ENCODE results near the gene NLRP14. TPM values are rescaled to one million over a fixed set of nuclear protein-coding genes. Genes with fewer than 3 reads are reported as not detected.

The NLRP14 gene
- total and polyA plus RNA-seq, 3 donors from 2014 or later, result 1.2 to 2.4 (median 1.6) TPM

- no peak overlapping the region for H3K27ac ChIP-seq
- no peaks in the 10 kb centered on the region for H3K27me3 ChIP-seq
- TF ChIP-seq, protein P1, sequence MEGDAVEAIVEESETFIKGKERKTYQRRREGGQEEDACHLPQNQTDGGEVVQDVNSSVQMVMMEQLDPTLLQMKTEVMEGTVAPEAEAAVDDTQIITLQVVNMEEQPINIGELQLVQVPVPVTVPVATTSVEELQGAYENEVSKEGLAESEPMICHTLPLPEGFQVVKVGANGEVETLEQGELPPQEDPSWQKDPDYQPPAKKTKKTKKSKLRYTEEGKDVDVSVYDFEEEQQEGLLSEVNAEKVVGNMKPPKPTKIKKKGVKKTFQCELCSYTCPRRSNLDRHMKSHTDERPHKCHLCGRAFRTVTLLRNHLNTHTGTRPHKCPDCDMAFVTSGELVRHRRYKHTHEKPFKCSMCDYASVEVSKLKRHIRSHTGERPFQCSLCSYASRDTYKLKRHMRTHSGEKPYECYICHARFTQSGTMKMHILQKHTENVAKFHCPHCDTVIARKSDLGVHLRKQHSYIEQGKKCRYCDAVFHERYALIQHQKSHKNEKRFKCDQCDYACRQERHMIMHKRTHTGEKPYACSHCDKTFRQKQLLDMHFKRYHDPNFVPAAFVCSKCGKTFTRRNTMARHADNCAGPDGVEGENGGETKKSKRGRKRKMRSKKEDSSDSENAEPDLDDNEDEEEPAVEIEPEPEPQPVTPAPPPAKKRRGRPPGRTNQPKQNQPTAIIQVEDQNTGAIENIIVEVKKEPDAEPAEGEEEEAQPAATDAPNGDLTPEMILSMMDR (IDR thresholded peaks at IDR 0.05), result no peak
- no peaks in the 10 kb centered on the region for H3K9me3 ChIP-seq
- H3K36me3 ChIP-seq (ENCODE audit: low read depth, missing control alignments), result no peaks in the 10 kb centered on the region
- H3K4me1 ChIP-seq, result no peaks in the 10 kb centered on the region
- H3K4me3 ChIP-seq, result no peak overlapping the region
- DNase-seq, result no peak
- 83 to 96% methylated on average over 1 of the region's 1 CpG for WGBS, 2 donors
- intact Hi-C loops (cut with DNase I; ENCODE audit: low total_unique reads), result no loop called here
Measured at GRCh38 chr11:7014118-7014517, 6.2 kb upstream of the NLRP14 start.

- no peaks in the 10 kb centered on the region for H3K27me3 ChIP-seq
- 74 to 90% methylated on average over 1 of the region's 1 CpG for WGBS, 2 donors
- H3K27ac ChIP-seq, result no peak overlapping the region
- H3K4me1 ChIP-seq, result peaks cover 4% of the 10 kb centered on the region
- H3K36me3 ChIP-seq (ENCODE audit: low read depth, missing control alignments), result no peaks in the 10 kb centered on the region
- intact Hi-C loops (cut with DNase I; ENCODE audit: low total_unique reads), result no loop called here
- no peak for DNase-seq
- no peak for TF ChIP-seq POLR2A (IDR thresholded peaks at IDR 0.05)
- TF ChIP-seq, protein P1 (IDR thresholded peaks at IDR 0.05), result no peak
- H3K9me3 ChIP-seq, result no peaks in the 10 kb centered on the region
- H3K4me3 ChIP-seq, result no peak overlapping the region
Measured at GRCh38 chr11:7016011-7016410, 4.3 kb upstream of the NLRP14 start.

GRCh38 chr11:7019500-7020182 lies 638 bp upstream of the NLRP14 start:
- Histone ChIP-seq H3K4me3 (peak overlapping the region; percentile 67 to 69), H3K9me3 (no peaks in the 10 kb centered on the region), H3K27me3 (no peaks in the 10 kb centered on the region), H3K27ac (peak overlapping the region; percentile 67 to 73), H3K4me1 (peaks cover 5% of the 10 kb centered on the region), H3K36me3 (ENCODE audit: low read depth, missing control alignments) (no peaks in the 10 kb centered on the region)
- intact Hi-C loops (cut with DNase I; ENCODE audit: low total_unique reads), result no loop called here
- peak; percentile 56 for DNase-seq
- WGBS, 2 donors, result 5 to 6% methylated on average over 25 to 26 of the region's 26 CpGs
- no peak for TF ChIP-seq POLR2A (IDR thresholded peaks at IDR 0.05)
- TF ChIP-seq, protein P1 (IDR thresholded peaks at IDR 0.05), result no peak

DNA sequence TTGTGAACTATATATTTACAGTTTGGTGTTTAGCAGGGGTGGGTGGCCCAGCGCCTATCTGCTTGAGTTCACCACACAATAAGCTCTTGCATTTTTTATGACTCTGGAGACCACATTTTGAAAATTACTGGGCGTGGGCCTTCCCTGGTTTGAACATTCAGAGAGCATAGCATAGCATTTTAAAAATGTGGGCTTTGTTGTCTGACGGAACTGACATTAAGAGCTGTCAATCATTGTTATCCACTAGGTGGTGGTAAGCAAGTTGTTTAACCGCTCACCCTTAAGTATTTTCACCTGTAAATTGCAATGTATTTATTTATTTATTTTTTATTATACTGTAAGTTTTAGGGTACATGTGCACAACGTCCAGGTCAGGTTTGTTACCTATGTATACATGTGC lies 1.0 kb downstream of the NLRP14 start:
- Histone ChIP-seq H3K27ac (no peak overlapping the region), H3K4me3 (no peak overlapping the region), H3K36me3 (ENCODE audit: low read depth, missing control alignments) (no peaks in the 10 kb centered on the region), H3K4me1 (peaks cover 5% of the 10 kb centered on the region), H3K27me3 (no peaks in the 10 kb centered on the region), H3K9me3 (no peaks in the 10 kb centered on the region)
- 73 to 76% methylated on average over 5 of the region's 5 CpGs for WGBS, 2 donors
- TF ChIP-seq, protein P1 (IDR thresholded peaks at IDR 0.05), result no peak
- no peak for TF ChIP-seq POLR2A (IDR thresholded peaks at IDR 0.05)
- intact Hi-C loops (cut with DNase I; ENCODE audit: low total_unique reads), result no loop called here
- DNase-seq, result no peak

- Histone ChIP-seq H3K27me3 (no peaks in the 10 kb centered on the region), H3K4me3 (no peak overlapping the region), H3K4me1 (no peaks in the 10 kb centered on the region), H3K9me3 (no peaks in the 10 kb centered on the region), H3K27ac (no peak overlapping the region), H3K36me3 (ENCODE audit: low read depth, missing control alignments) (no peaks in the 10 kb centered on the region)
- intact Hi-C loops (cut with DNase I; ENCODE audit: low total_unique reads), result no loop called here
- 89% methylated on average over 3 of the region's 3 CpGs for WGBS, 2 donors
- no peak for DNase-seq
- TF ChIP-seq, protein P1 (IDR thresholded peaks at IDR 0.05), result no peak
- TF ChIP-seq POLR2A (IDR thresholded peaks at IDR 0.05), result no peak
Measured at GRCh38 chr11:7028141-7028540, 7.9 kb downstream of the NLRP14 start.

All from testis (tissue), 3 donors.